GM23338 (cell line): ENCODE data around the gene MPRIP. TPM values are rescaled to one million over a fixed set of nuclear protein-coding genes. Genes with fewer than 3 reads are reported as not detected.

ENCODE experiments used
- CREB1 ChIP-seq: fragments of 250-450 bp; sonication (Bioruptor Pico); IDR thresholded peaks from 2 replicates; pipeline ENCODE4 v1.5.0; 2020; ENCODE audit warnings: low read depth, mild to moderate bottlenecking, moderate library complexity
- EZH2 ChIP-seq: fragments of 200-600 bp; sonication (generic); IDR thresholded peaks from one replicate; pipeline ENCODE4 v1.8.0; 2017; ENCODE audit warnings: antibody characterized with exemption, mild to moderate bottlenecking, low read depth; ENCODE audit not compliant: unreplicated experiment
- POLR2AphosphoS5 ChIP-seq: IDR thresholded peaks from 2 replicates; pipeline ENCODE4 v1.6.1; 2016; ENCODE audit warnings: antibody characterized with exemption, low read depth
- ZNF114 ChIP-seq: fragments of 250-450 bp; sonication (Bioruptor Pico); IDR thresholded peaks from 2 replicates; pipeline ENCODE4 v1.5.0; 2020; ENCODE audit warnings: mild to moderate bottlenecking, moderate library complexity
- ZNF331 ChIP-seq: fragments of 250-450 bp; sonication (Bioruptor Pico); IDR thresholded peaks from 2 replicates; pipeline ENCODE4 v1.5.0; 2020; ENCODE audit warnings: low read depth, mild to moderate bottlenecking, moderate library complexity
- polyA plus RNA-seq: library from polyadenylated mRNA; unstranded; fragments of >200 nt; fragmentation: Nextera tagmentation; extraction: Ambion mirVana; gene quantifications from 2 replicates; pipeline ENCODE4 v1.2.1, GENCODE V29; 2016
- small RNA-seq: library from RNA; depleted of rRNA; stranded (forward); fragments of <200 nt; gene quantifications from one replicate; pipeline ENCODE3, GENCODE V24; 2014; ENCODE audit warnings: low replicate concordance
- total RNA-seq: library from RNA; depleted of rRNA; stranded (reverse); fragments of >200 nt; shearing (Covaris generic); gene quantifications from 2 replicates; pipeline ENCODE4 v1.2.3, GENCODE V29; 2014; rRNA removed
- TF ChIP-seq, protein P1 (sequence below): IDR thresholded peaks from one replicate; pipeline ENCODE4 v1.6.1; 2018; ENCODE audit warnings: antibody characterized with exemption; ENCODE audit not compliant: unreplicated experiment

The MPRIP gene
- total and polyA plus RNA-seq, 2 experiments from 2014 or later: 39.3 to 113 TPM

DNA sequence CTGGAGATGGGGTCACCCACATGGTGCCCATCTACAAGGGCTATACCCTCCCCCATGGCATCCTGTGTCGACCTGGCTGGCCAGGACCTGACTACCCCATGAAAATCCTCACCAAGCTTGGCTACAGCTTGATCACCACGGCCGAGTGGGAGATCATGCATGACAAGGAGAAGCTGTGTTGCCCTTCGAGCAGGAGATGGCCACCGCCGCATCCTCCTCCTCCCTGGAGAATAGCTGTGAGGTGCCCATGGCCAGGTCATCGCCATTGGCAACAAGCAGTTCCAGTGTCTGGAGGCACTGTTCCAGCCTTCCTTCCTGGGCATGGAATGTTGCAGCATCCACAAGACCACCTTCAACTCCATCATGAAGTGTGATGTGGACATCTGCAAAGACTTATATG lies 200.0 kb downstream of the MPRIP start (continued):
- no peak for TF ChIP-seq ZNF331
- TF ChIP-seq, protein P1, sequence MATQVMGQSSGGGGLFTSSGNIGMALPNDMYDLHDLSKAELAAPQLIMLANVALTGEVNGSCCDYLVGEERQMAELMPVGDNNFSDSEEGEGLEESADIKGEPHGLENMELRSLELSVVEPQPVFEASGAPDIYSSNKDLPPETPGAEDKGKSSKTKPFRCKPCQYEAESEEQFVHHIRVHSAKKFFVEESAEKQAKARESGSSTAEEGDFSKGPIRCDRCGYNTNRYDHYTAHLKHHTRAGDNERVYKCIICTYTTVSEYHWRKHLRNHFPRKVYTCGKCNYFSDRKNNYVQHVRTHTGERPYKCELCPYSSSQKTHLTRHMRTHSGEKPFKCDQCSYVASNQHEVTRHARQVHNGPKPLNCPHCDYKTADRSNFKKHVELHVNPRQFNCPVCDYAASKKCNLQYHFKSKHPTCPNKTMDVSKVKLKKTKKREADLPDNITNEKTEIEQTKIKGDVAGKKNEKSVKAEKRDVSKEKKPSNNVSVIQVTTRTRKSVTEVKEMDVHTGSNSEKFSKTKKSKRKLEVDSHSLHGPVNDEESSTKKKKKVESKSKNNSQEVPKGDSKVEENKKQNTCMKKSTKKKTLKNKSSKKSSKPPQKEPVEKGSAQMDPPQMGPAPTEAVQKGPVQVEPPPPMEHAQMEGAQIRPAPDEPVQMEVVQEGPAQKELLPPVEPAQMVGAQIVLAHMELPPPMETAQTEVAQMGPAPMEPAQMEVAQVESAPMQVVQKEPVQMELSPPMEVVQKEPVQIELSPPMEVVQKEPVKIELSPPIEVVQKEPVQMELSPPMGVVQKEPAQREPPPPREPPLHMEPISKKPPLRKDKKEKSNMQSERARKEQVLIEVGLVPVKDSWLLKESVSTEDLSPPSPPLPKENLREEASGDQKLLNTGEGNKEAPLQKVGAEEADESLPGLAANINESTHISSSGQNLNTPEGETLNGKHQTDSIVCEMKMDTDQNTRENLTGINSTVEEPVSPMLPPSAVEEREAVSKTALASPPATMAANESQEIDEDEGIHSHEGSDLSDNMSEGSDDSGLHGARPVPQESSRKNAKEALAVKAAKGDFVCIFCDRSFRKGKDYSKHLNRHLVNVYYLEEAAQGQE: no peak
- no peak for TF ChIP-seq ZNF114 (CRISPR knock-in tag)
- TF ChIP-seq CREB1: no peak
- TF ChIP-seq POLR2AphosphoS5: no peak
- TF ChIP-seq EZH2: no peak

Small RNAs within 50 kb of the gene (small RNA-seq; reads per million reads assigned to genes)
- gene RNU6-767P: not detected

Other genes starting within 250 kb of the MPRIP start
- gene TNFRSF13B, start 70.3 kb upstream of the MPRIP start, total RNA-seq: not detected in 2 replicates
- 0.16 and 0.24 TPM in 2 replicates for gene TNFRSF13B, start 70.3 kb upstream of the MPRIP start, polyA plus RNA-seq
- gene PLD6, start 163.9 kb downstream of the MPRIP start, total RNA-seq: not detected in 2 replicates
- 0.16 TPM in 1 of 2 replicates, not detected in the other for gene PLD6, start 163.9 kb downstream of the MPRIP start, polyA plus RNA-seq
- 35.9 and 36.6 TPM in 2 replicates for gene FLCN, start 194.7 kb downstream of the MPRIP start, total RNA-seq
- gene FLCN, start 194.7 kb downstream of the MPRIP start, polyA plus RNA-seq: 12.1 and 15.8 TPM in 2 replicates
- gene COPS3, start 238.8 kb downstream of the MPRIP start, total RNA-seq: 121 and 134 TPM in 2 replicates
- gene COPS3, start 238.8 kb downstream of the MPRIP start, polyA plus RNA-seq: 90.9 and 108 TPM in 2 replicates